NK-92 treated with Interleukin-12 subunit alpha and Interleukin-12 subunit beta, amount 100 ng/mL, for 24 hours (cell line): ENCODE data around the gene SGO2.
"Not testable (repeated sequence)": the region's sequence is repeated elsewhere in the genome, so short reads cannot be mapped to it uniquely, and the experiment has no call there.

Source experiments
- DNase-seq: peaks from one replicate; lab custom pipeline; 2025; lab: John Stamatoyannopoulos, UW

Gene SGO2

DNA sequence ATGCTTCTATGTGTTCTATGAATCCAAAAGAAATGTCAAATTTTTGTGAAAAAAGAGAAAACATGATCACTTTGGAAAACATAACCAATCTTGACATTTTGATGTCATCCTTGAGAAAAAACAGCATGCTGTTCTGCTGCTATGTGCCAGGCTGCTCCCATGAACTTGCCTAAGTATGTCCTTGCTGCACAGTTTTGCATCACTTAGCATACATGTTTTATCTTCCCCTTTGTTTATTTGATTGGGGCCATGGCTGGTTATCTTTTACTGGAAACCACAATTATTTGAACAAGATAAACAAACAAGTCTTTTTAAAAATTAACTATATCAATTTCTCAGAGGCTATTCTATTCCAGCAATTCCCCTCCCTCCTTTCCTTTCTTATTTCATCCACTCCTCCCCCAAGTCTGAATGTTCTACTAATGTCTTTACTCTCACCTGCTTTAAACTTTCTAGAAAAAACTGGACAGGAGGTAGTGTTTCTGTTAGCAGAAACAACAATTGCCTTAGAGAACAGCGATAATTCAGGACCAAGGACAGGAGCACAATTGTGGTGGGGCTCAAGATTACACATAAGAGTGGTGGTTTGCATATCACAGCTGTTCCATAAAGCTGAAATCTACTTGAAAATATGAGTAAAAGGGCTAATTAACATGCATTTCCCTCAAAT, 66.5 kb downstream of the SGO2 start:
- DNase-seq: no peak

GRCh38 chr2:200593905-200594304, 67.9 kb downstream of the SGO2 start:
- no peak for DNase-seq

DNA sequence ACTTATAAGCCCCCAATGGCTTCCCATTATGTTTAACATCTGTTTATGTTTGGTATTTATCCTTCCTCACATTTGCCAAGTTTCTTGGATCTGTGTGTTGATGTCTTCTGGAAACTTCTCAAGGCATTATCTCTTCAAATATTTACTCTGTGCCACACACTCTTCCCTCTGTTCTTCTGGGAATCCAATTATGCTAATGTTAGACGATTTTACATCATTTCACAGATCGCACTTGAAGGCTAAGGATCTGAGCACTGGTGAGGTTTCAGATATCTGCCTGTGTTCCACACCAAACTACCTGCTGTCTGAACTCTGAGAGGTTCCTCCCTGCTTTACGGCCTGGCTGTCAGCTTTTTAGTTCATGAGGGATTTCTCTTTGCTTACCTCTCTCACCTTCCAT, 69.9 kb downstream of the SGO2 start:
- DNase-seq: no peak

DNA sequence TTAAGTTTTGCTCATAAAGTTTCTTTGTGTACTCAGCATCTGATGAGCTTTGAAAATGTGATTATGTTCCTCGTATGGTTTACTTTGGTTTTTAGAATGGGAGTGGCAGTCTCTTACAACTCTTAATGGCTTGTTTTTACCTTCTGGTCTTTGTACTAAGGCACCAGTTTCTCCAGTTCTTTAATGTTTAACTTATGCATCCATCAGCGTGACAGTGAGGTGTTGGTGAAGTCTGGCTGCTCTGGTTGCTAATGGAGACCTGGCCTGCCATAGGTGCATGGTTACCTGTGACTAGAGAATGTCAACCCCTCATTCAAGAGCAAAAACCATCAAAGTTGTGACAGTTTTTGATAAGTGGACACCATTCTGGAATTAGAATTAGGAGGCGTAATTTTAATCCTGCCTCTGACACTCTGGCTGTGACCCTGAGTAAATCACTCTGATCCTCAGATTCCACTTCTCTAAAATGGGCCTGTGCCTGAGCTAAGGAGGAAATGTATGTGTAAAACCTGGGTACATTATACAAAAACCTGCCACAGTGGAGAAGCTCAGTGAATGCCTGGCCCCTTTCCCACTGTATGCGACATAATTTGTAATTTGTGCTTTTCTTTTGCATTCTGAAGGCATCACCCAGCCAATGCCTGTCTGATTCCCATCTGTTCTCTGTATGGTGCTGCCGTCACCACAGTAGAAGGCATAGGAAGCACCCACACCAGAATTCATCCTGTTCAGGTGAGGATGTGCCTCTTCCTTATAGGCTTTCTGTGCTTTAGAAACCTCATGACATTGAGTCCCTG, 71.0 kb downstream of the SGO2 start:
- DNase-seq: no peak

DNA sequence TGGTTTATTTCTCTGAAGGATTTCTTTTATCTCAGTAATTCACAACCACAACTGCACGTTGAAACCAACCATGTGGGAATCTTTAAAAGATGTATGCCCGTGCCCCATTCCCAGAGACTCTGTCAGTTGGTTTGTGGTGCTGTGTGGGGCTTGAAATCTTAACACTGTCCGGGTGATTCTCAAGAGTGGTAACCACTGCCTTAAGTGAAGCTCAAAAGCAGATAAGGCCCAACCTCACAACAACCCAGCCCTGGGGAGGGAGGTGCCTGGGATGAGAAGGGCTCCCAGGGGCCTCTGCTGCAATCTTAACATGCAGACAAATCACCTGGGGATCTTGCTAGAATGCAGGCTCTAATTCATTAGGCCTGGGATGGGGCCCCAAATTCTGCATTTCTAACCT, 73.2 kb downstream of the SGO2 start:
- no peak for DNase-seq

DNA sequence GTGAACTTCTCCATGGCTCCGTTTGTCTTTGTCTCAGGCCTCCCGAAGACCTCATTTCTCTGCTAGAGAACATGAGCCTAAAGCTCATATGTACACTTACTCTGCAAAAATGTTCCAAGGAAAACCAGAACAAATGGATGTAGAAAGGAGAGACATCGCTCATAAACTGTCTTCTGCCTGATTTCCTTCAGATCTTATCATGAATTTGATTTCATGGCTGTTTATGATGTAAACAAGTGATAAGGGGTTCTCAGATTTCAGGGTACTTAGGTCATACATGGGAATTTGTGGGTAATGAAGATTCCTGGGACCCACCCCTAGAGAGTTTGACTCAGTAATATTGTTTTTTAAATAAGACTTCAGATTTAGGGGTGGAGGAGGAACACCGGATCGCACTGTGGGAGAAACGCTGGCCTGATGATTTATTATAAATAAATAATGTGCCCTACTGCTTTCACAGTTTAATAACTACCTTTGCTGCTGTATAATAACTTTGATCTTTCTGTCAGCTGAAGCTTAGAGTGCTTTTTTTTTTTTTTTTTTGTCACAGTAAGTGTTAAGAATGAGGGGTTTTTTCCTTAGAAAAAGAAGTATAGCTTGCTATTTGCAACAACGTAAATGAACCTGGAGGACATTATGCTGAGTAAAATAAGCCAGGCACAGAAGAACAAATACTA, 74.7 kb downstream of the SGO2 start:
- no peak for DNase-seq

DNA sequence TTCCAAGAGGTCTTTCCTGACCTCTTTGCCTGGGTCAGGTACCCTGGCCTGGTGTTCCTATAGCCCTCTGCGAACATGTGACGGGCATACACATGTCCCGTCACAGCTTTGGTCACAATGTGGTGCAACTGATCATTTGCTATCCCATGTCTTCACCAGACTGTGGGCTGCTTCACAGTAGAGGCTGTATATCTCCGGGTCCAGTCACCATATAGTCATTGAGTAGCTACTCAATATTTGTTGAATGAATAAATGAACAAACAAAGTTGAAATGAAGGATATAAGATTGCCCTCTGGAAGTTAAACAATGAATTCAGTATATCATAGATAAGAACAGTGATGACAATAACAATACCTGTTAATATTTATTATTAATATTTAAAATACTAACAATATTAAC, 76.6 kb downstream of the SGO2 start:
- no peak for DNase-seq

DNA sequence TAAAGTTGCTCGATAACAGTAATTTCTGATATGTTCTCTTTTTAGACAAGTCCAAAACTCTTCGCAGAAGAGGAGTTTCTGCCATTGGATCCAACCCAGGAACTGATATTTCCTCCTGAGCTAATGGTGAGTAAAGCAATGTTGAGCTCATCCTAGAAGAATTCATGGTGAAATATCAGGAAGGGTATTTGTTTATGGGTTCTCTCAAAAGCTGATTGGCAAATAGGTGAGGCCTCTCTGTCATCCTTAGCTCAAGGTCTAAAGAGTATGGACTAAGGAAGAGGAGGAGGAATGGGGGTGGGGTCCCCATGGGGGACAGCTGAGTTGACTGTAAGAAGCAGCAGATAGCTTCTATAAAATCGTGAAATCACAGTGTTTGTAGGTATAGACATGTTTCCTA, 78.0 kb downstream of the SGO2 start:
- no peak for DNase-seq

- no peak for DNase-seq
Measured at GRCh38 chr2:200604571-200605255, 78.7 kb downstream of the SGO2 start.

- DNase-seq: no peak
Measured at GRCh38 chr2:200608341-200609027, 82.5 kb downstream of the SGO2 start.

GRCh38 chr2:200609028-200609614, 83.1 kb downstream of the SGO2 start:
- no peak for DNase-seq

- not testable (repeated sequence) for DNase-seq
Measured at GRCh38 chr2:200610217-200610616, 84.2 kb downstream of the SGO2 start.

- DNase-seq: no peak
Measured at GRCh38 chr2:200613692-200614091, 87.7 kb downstream of the SGO2 start.

DNA sequence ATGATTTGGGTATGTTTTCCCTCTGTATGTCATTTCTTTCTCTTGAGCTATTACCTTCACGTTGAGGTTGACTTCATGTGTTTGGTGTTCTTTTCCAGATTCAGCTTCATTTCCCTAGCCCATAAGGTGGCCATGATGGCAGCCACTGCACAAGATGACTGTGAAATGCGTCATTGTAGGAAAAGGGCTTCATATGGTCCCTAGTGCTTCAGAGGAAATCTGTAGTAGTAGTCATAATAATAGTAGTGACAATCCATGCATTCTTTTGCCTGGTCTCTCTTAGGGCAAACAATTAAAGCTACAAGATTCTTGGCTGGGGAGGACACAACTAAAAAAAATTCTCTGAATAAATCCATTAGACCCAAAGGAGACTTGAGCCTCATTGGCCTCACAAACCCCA, 88.2 kb downstream of the SGO2 start:
- DNase-seq: no peak

GRCh38 chr2:200615247-200615646, 89.2 kb downstream of the SGO2 start:
- DNase-seq: no peak

DNA sequence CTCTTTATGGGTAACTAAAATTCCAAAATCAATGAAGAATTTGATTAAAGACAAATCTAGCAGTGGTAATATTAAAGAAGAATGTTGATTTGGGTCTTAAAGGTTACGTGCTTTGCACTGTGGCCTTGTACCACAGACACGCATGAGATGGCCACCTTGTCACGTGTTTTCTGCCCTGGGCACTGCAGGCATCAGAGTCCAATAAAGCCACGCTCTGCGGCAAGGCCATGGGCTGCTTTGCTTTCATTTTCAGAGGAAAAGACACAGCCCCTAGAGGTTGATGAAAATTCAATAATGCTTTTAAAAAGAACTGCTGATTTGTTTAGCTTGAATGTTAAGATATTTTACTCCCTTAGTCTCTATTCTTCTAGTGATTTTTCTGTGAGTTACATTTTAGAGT, 90.2 kb downstream of the SGO2 start:
- DNase-seq: no peak

DNA sequence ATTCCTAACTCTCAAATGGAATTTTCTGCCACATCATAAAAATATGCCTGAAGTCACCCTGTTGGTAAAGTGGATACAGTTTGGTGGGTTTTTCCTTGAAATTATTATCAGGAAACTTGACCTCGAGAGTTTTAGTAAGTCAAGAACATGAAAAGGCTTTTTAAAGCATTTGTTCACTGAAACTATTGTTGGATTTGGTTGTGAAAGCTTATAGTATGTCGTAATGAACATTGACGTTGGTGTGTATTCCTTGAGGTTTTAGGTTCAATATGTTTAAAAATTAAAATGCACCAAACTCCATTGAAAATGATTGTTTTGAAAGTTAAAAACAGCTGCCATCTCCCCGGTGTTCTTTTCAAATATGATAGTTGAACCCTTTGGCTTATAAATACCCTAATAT, 90.6 kb downstream of the SGO2 start:
- DNase-seq: no peak

- DNase-seq: no peak
Measured at GRCh38 chr2:200617156-200618053, 91.4 kb downstream of the SGO2 start.

- no peak for DNase-seq
Measured at GRCh38 chr2:200618054-200618419, 92.0 kb downstream of the SGO2 start.

DNA sequence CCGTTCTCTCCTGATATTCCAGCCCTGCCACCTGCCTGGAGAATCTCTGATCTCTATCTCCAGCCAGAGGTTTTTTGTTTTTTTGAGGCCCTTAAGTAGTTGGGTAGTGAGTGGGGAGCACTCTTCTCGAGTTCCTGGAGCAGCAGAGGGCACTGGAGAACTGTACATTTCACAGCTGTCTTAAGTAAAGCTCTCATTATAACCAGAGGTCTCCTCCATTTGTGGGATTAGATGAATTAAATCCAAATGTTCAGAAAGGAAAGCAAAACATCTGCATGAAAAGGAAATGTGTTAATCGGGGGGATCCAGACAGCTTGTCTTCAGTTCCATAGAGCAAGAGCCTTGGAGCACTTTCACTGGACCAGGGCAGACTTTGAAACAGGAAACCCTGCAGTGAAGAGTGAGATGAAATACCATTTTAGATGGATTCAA, 92.6 kb downstream of the SGO2 start:
- no peak for DNase-seq

- no peak for DNase-seq
Measured at GRCh38 chr2:200619279-200619678, 93.3 kb downstream of the SGO2 start.
